GM23338 (cell line): ENCODE measurements around the gene RAD23A. TPM values are rescaled to one million over a fixed set of nuclear protein-coding genes. Genes with fewer than 3 reads are reported as not detected.

Experiments
- ATAC-seq: fragments of 200-7000 bp; cut with Tn5 transposase; 3 replicates; pipeline ENCODE4 v1.9.1; 2020
- DNase-seq: peaks from one replicate; pipeline ENCODE4 v3.0.0-alpha.2; 2015; ENCODE audit warnings: low spot score
- H2AFZ ChIP-seq: fragments of 200-600 bp; sonication (generic); 2 replicates; pipeline ENCODE4 v1.8.0; 2016; ENCODE audit warnings: antibody characterized with exemption, mild to moderate bottlenecking, moderate library complexity
- H3F3A ChIP-seq: fragments of 200-600 bp; sonication (generic); replicated peaks from 2 replicates; pipeline ENCODE4 v1.8.0; 2017; ENCODE audit warnings: antibody characterized with exemption, mixed run types, low read depth
- H3K27ac ChIP-seq: fragments of 200-600 bp; sonication (generic); 2 replicates; pipeline ENCODE4 v1.6.1; 2016; ENCODE audit warnings: low read depth
- H3K27me3 ChIP-seq: fragments of 200-600 bp; sonication (generic); 2 replicates; pipeline ENCODE4 v1.8.0; 2016; ENCODE audit warnings: mild to moderate bottlenecking, mixed run types, moderate library complexity; ENCODE audit not compliant: insufficient read depth
- H3K36me3 ChIP-seq: fragments of 200-600 bp; sonication (generic); 2 replicates; pipeline ENCODE4 v1.8.0; 2016; ENCODE audit warnings: mild to moderate bottlenecking; ENCODE audit not compliant: insufficient read depth
- H3K4me1 ChIP-seq: fragments of 200-600 bp; sonication (generic); 2 replicates; pipeline ENCODE4 v1.8.0; 2016; ENCODE audit warnings: mild to moderate bottlenecking, moderate library complexity; ENCODE audit not compliant: insufficient read depth
- H3K4me2 ChIP-seq: fragments of 200-600 bp; sonication (generic); 2 replicates; pipeline ENCODE4 v1.7.1; 2017; ENCODE audit warnings: mixed run types
- H3K4me3 ChIP-seq: fragments of 200-600 bp; sonication (generic); 2 replicates; pipeline ENCODE4 v1.6.1; 2016; ENCODE audit warnings: mixed run types
- H3K79me2 ChIP-seq: fragments of 200-600 bp; sonication (generic); replicated peaks from 2 replicates; pipeline ENCODE4 v1.8.0; 2017; ENCODE audit warnings: mild to moderate bottlenecking; ENCODE audit not compliant: insufficient read depth
- H3K9me2 ChIP-seq: fragments of 200-600 bp; sonication (generic); 2 replicates; pipeline ENCODE4 v1.8.0; 2017; ENCODE audit not compliant: insufficient read depth
- H4K20me1 ChIP-seq: fragments of 200-600 bp; sonication (generic); replicated peaks from 2 replicates; pipeline ENCODE4 v1.8.0; 2017; ENCODE audit warnings: mild to moderate bottlenecking; ENCODE audit not compliant: insufficient read depth
- H3K27ac Mint-ChIP-seq: 2 replicates; pipeline ENCODE4 v1.8.0; 2020; ENCODE audit warnings: inconsistent platforms, mild to moderate bottlenecking, moderate library complexity, mixed read lengths
- H3K27me3 Mint-ChIP-seq: 3 replicates; pipeline ENCODE4 v1.8.0; 2022; ENCODE audit warnings: low read depth, mild to moderate bottlenecking, moderate library complexity, mixed read lengths, inconsistent platforms; ENCODE audit not compliant: insufficient read depth, poor library complexity
- H3K36me3 Mint-ChIP-seq: 3 replicates; pipeline ENCODE4 v1.8.0; 2021; ENCODE audit warnings: low read depth, mild to moderate bottlenecking, inconsistent platforms, moderate library complexity, mixed read lengths
- H3K4me1 Mint-ChIP-seq: 3 replicates; pipeline ENCODE4 v1.8.0; 2020; ENCODE audit warnings: mild to moderate bottlenecking, inconsistent platforms, mixed read lengths
- H3K4me3 Mint-ChIP-seq: 3 replicates; pipeline ENCODE4 v1.8.0; 2021; ENCODE audit warnings: moderate library complexity, mild to moderate bottlenecking, inconsistent platforms, mixed read lengths
- H3K9me3 Mint-ChIP-seq: 3 replicates; pipeline ENCODE4 v1.8.0; 2020; ENCODE audit warnings: moderate library complexity, mild to moderate bottlenecking, inconsistent platforms, mixed read lengths
- CREB1 ChIP-seq: fragments of 250-450 bp; sonication (Bioruptor Pico); IDR thresholded peaks from 2 replicates; pipeline ENCODE4 v1.5.0; 2020; ENCODE audit warnings: low read depth, mild to moderate bottlenecking, moderate library complexity
- CTCF ChIP-seq, 2 experiments: fragments of 200-600 bp in 1 of 2; sonication (generic) in 1 of 2; conservative IDR thresholded peaks; 2 replicates each; pipeline versions ENCODE4 v1.5.1 to v1.6.1; 2016 to 2017; ENCODE audit warnings: antibody characterized with exemption in 2 of 2, low read depth in 2 of 2, mild to moderate bottlenecking in 2 of 2, moderate library complexity in 1 of 2
- EZH2phosphoT487 ChIP-seq: fragments of 200-600 bp; sonication (generic); IDR thresholded peaks from one replicate; pipeline ENCODE4 v1.8.1; 2018; ENCODE audit warnings: antibody characterized with exemption; ENCODE audit not compliant: unreplicated experiment
- NANOG ChIP-seq: IDR thresholded peaks from 2 replicates; pipeline ENCODE4 v1.6.1; 2016; ENCODE audit warnings: antibody characterized with exemption, borderline replicate concordance
- POLR2AphosphoS5 ChIP-seq: IDR thresholded peaks from 2 replicates; pipeline ENCODE4 v1.6.1; 2016; ENCODE audit warnings: antibody characterized with exemption, low read depth
- ZNF114 ChIP-seq: fragments of 250-450 bp; sonication (Bioruptor Pico); IDR thresholded peaks from 2 replicates; pipeline ENCODE4 v1.5.0; 2020; ENCODE audit warnings: mild to moderate bottlenecking, moderate library complexity
- ZNF331 ChIP-seq: fragments of 250-450 bp; sonication (Bioruptor Pico); IDR thresholded peaks from 2 replicates; pipeline ENCODE4 v1.5.0; 2020; ENCODE audit warnings: low read depth, mild to moderate bottlenecking, moderate library complexity
- polyA plus RNA-seq: library from polyadenylated mRNA; unstranded; fragments of >200 nt; fragmentation: Nextera tagmentation; extraction: Ambion mirVana; gene quantifications from 2 replicates; pipeline ENCODE4 v1.2.1, GENCODE V29; 2016
- total RNA-seq: library from RNA; depleted of rRNA; stranded (reverse); fragments of >200 nt; shearing (Covaris generic); gene quantifications from 2 replicates; pipeline ENCODE4 v1.2.3, GENCODE V29; 2014
- TF ChIP-seq, protein P1 (sequence below): fragments of 250-450 bp; sonication (Bioruptor Pico); IDR thresholded peaks from 2 replicates; pipeline ENCODE4 v1.5.0; 2020; ENCODE audit warnings: mild to moderate bottlenecking, moderate library complexity
- TF ChIP-seq, protein P2 (sequence below): IDR thresholded peaks from one replicate; pipeline ENCODE4 v1.6.1; 2018; ENCODE audit warnings: antibody characterized with exemption; ENCODE audit not compliant: unreplicated experiment
- TF ChIP-seq, protein P3 (sequence below): IDR thresholded peaks from 2 replicates; pipeline ENCODE4 v1.6.1; 2016; ENCODE audit warnings: antibody characterized with exemption

The RAD23A gene
- total and polyA plus RNA-seq, 2 experiments from 2014 or later: 69.7 to 127 TPM

DNA sequence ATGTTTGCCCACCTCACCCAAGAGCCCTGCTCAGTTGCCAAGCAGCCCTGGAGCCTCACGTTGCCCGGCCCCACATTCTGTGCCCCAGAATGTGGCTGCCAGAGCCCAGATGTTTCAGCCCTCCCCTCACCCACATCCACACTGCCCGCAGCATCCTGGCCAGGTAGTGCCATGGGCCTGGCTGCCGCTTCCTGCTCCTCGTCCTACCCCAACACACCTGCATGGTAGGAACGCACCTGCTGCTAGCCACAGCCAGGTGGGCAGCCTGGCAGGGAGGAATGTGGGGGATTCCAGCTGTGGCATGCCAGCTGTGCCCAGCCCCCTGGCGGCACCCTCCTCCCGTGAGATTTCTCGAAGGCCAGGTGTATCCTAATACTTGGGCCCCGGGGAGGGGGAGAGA is 42.1 kb downstream of the RAD23A start (continued):
- TF ChIP-seq, protein P1, sequence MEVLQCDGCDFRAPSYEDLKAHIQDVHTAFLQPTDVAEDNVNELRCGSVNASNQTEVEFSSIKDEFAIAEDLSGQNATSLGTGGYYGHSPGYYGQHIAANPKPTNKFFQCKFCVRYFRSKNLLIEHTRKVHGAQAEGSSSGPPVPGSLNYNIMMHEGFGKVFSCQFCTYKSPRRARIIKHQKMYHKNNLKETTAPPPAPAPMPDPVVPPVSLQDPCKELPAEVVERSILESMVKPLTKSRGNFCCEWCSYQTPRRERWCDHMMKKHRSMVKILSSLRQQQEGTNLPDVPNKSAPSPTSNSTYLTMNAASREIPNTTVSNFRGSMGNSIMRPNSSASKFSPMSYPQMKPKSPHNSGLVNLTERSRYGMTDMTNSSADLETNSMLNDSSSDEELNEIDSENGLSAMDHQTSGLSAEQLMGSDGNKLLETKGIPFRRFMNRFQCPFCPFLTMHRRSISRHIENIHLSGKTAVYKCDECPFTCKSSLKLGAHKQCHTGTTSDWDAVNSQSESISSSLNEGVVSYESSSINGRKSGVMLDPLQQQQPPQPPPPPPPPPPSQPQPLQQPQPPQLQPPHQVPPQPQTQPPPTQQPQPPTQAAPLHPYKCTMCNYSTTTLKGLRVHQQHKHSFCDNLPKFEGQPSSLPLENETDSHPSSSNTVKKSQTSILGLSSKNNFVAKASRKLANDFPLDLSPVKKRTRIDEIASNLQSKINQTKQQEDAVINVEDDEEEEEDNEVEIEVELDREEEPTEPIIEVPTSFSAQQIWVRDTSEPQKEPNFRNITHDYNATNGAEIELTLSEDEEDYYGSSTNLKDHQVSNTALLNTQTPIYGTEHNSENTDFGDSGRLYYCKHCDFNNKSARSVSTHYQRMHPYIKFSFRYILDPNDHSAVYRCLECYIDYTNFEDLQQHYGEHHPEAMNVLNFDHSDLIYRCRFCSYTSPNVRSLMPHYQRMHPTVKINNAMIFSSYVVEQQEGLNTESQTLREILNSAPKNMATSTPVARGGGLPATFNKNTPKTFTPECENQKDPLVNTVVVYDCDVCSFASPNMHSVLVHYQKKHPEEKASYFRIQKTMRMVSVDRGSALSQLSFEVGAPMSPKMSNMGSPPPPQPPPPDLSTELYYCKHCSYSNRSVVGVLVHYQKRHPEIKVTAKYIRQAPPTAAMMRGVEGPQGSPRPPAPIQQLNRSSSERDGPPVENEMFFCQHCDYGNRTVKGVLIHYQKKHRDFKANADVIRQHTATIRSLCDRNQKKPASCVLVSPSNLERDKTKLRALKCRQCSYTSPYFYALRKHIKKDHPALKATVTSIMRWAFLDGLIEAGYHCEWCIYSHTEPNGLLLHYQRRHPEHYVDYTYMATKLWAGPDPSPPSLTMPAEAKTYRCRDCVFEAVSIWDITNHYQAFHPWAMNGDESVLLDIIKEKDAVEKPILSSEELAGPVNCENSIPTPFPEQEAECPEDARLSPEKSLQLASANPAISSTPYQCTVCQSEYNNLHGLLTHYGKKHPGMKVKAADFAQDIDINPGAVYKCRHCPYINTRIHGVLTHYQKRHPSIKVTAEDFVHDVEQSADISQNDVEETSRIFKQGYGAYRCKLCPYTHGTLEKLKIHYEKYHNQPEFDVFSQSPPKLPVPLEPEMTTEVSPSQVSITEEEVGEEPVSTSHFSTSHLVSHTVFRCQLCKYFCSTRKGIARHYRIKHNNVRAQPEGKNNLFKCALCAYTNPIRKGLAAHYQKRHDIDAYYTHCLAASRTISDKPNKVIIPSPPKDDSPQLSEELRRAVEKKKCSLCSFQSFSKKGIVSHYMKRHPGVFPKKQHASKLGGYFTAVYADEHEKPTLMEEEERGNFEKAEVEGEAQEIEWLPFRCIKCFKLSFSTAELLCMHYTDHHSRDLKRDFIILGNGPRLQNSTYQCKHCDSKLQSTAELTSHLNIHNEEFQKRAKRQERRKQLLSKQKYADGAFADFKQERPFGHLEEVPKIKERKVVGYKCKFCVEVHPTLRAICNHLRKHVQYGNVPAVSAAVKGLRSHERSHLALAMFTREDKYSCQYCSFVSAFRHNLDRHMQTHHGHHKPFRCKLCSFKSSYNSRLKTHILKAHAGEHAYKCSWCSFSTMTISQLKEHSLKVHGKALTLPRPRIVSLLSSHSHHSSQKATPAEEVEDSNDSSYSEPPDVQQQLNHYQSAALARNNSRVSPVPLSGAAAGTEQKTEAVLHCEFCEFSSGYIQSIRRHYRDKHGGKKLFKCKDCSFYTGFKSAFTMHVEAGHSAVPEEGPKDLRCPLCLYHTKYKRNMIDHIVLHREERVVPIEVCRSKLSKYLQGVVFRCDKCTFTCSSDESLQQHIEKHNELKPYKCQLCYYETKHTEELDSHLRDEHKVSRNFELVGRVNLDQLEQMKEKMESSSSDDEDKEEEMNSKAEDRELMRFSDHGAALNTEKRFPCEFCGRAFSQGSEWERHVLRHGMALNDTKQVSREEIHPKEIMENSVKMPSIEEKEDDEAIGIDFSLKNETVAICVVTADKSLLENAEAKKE (CRISPR knock-in tag): no peak
- TF ChIP-seq NANOG: no peak

- H3K27me3 Mint-ChIP-seq: peaks cover 59% of the 10 kb centered on the region
Measured at GRCh38 chr19:12990431-12990830, 44.8 kb downstream of the RAD23A start.

More at GRCh38 chr19:12990431-12990830, 44.8 kb downstream of the RAD23A start:
- peaks cover 5% of the 10 kb centered on the region; the same call in 1 of the 3 replicates for H3K9me3 Mint-ChIP-seq
- Histone ChIP-seq H3K27me3 (peaks cover 62% of the 10 kb centered on the region), H3K4me2 (no peak overlapping the region), H2AFZ (no peak overlapping the region), H4K20me1 (no peaks in the 10 kb centered on the region; the same call in 1 of the 2 replicates), H3K4me1 (no peaks in the 10 kb centered on the region; the same call in 1 of the 2 replicates), H3K79me2 (no peaks in the 10 kb centered on the region), H3K36me3 (no peaks in the 10 kb centered on the region), H3K9me2 (no peaks in the 10 kb centered on the region), H3K27ac (no peak overlapping the region), H3F3A (peaks cover 7% of the 10 kb centered on the region), H3K4me3 (no peak overlapping the region)
- ATAC-seq: no peak; the same call in 1 of the 3 replicates
- no peak for TF ChIP-seq CTCF (conservative IDR thresholded peaks at IDR 0.05; ENCODE audit: low read depth in 2 of 2)
- no peak for TF ChIP-seq NANOG
- no peak for TF ChIP-seq ZNF114
- no peak for TF ChIP-seq CREB1 (CRISPR knock-in tag)
- no peak for TF ChIP-seq ZNF331
- TF ChIP-seq, protein P2, sequence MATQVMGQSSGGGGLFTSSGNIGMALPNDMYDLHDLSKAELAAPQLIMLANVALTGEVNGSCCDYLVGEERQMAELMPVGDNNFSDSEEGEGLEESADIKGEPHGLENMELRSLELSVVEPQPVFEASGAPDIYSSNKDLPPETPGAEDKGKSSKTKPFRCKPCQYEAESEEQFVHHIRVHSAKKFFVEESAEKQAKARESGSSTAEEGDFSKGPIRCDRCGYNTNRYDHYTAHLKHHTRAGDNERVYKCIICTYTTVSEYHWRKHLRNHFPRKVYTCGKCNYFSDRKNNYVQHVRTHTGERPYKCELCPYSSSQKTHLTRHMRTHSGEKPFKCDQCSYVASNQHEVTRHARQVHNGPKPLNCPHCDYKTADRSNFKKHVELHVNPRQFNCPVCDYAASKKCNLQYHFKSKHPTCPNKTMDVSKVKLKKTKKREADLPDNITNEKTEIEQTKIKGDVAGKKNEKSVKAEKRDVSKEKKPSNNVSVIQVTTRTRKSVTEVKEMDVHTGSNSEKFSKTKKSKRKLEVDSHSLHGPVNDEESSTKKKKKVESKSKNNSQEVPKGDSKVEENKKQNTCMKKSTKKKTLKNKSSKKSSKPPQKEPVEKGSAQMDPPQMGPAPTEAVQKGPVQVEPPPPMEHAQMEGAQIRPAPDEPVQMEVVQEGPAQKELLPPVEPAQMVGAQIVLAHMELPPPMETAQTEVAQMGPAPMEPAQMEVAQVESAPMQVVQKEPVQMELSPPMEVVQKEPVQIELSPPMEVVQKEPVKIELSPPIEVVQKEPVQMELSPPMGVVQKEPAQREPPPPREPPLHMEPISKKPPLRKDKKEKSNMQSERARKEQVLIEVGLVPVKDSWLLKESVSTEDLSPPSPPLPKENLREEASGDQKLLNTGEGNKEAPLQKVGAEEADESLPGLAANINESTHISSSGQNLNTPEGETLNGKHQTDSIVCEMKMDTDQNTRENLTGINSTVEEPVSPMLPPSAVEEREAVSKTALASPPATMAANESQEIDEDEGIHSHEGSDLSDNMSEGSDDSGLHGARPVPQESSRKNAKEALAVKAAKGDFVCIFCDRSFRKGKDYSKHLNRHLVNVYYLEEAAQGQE: no peak
- no peak for TF ChIP-seq POLR2AphosphoS5
- TF ChIP-seq, protein P3, sequence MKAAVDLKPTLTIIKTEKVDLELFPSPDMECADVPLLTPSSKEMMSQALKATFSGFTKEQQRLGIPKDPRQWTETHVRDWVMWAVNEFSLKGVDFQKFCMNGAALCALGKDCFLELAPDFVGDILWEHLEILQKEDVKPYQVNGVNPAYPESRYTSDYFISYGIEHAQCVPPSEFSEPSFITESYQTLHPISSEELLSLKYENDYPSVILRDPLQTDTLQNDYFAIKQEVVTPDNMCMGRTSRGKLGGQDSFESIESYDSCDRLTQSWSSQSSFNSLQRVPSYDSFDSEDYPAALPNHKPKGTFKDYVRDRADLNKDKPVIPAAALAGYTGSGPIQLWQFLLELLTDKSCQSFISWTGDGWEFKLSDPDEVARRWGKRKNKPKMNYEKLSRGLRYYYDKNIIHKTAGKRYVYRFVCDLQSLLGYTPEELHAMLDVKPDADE: no peak
- TF ChIP-seq EZH2phosphoT487: no peak
- H3K4me3 Mint-ChIP-seq: no peak overlapping the region; the same call in 2 of the 3 replicates
- no peak for DNase-seq
- peaks cover 4% of the 10 kb centered on the region; the same call in 2 of the 3 replicates for H3K36me3 Mint-ChIP-seq
- peaks cover 10% of the 10 kb centered on the region for H3K4me1 Mint-ChIP-seq
- no peak overlapping the region for H3K27ac Mint-ChIP-seq
